Karpas-422 (cell line): ENCODE results near the gene MXD1. TPM values are rescaled to one million over a fixed set of nuclear protein-coding genes. Genes with fewer than 3 reads are reported as not detected.

Source experiments
- DNase-seq: peaks from one replicate; pipeline ENCODE4 v3.0.0-alpha.2; 2015
- H2AFZ ChIP-seq: fragments of 200-600 bp; sonication (generic); 2 replicates; pipeline ENCODE4 v1.6.1; 2014; ENCODE audit warnings: antibody characterized with exemption, low read length, mixed read lengths
- H3K27ac ChIP-seq: fragments of 200-600 bp; sonication (generic); 2 replicates; pipeline ENCODE4 v1.5.1; 2014; ENCODE audit warnings: mild to moderate bottlenecking, low read length, moderate library complexity
- H3K27me3 ChIP-seq: fragments of 200-600 bp; sonication (generic); 2 replicates; pipeline ENCODE4 v1.6.1; 2014; ENCODE audit warnings: low read length, mixed read lengths
- H3K36me3 ChIP-seq: fragments of 200-600 bp; sonication (generic); 2 replicates; pipeline ENCODE4 v1.6.1; 2014; ENCODE audit warnings: low read length, mixed read lengths; ENCODE audit not compliant: insufficient read depth
- H3K4me1 ChIP-seq: fragments of 200-600 bp; sonication (generic); 2 replicates; pipeline ENCODE4 v1.6.1; 2014; ENCODE audit warnings: mild to moderate bottlenecking, low read length, mixed read lengths
- H3K4me2 ChIP-seq: fragments of 200-600 bp; sonication (generic); 2 replicates; pipeline ENCODE4 v1.6.1; 2014; ENCODE audit warnings: low read length, low read depth, mild to moderate bottlenecking; ENCODE audit not compliant: poor library complexity, severe bottlenecking
- H3K4me3 ChIP-seq: fragments of 200-600 bp; sonication (generic); 2 replicates; pipeline ENCODE4 v1.5.1; 2014; ENCODE audit warnings: mild to moderate bottlenecking, antibody characterized with exemption, low read length, mixed read lengths
- H3K79me2 ChIP-seq: fragments of 200-600 bp; sonication (generic); 2 replicates; pipeline ENCODE4 v1.6.1; 2014; ENCODE audit warnings: mild to moderate bottlenecking, low read length, mixed read lengths
- H3K9ac ChIP-seq: fragments of 200-600 bp; sonication (generic); 2 replicates; pipeline ENCODE4 v1.6.0; 2014; ENCODE audit warnings: low read length
- H3K9me2 ChIP-seq: fragments of 200-600 bp; sonication (generic), shearing (Covaris generic); replicated peaks from 2 replicates; pipeline ENCODE4 v1.6.0; 2014; ENCODE audit warnings: mild to moderate bottlenecking, low read length, moderate library complexity; ENCODE audit not compliant: insufficient read depth
- H3K9me3 ChIP-seq: fragments of 300-700, 200-600 bp; sonication (generic); 2 replicates; pipeline ENCODE4 v1.6.1; 2014; ENCODE audit warnings: low read length, mixed read lengths
- H4K20me1 ChIP-seq: fragments of 200-600 bp; sonication (generic); 2 replicates; pipeline ENCODE4 v1.6.1; 2014; ENCODE audit warnings: mild to moderate bottlenecking, antibody characterized with exemption, low read length, low read depth; ENCODE audit not compliant: insufficient read depth
- total RNA-seq: library from RNA; depleted of rRNA; stranded (reverse); fragments of >200 nt; shearing (Covaris generic); gene quantifications from 2 replicates; pipeline ENCODE4 v1.2.3, GENCODE V29; 2014; ENCODE audit warnings: low replicate concordance

MXD1 gene
- total RNA-seq, 1 experiment from 2014 or later: 29.3 TPM

DNA sequence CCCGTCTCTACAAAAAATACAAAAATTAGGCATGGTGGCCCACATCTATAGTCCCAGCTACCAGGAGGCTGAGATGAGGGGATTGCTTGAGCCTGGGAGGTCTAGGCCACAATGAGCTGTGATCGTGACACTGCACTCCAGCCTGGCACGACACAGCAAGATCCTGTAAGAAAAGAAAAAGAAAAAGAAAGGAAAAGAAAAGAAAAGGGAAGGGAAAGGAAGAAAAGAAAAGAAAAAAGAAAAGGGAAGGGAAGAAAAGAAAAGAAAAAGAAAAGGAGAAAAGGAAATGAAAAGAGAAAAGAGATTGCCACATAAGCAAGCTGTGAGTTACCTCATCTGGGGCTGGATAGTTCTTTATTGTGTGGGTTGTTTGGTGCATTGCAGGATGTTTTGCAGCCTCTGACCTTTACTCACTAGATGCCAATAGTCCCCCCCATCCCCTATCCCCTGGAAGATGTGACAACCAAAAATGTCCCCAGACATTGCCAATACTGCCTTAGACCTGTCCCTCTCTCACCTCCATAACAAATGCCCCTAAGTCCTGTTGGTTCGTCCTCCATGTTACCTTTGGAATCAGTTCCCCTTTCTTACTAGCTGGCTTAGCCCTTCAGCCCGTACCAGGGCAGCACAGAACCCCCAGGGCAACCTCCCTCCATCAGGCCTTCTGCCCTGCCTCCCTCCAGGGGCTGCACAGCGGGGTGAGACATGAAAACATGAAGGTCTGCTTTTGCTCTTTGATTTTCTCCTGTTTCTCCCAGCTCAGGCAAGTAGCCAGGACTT lies 37.6 kb downstream of the MXD1 start:
- Histone ChIP-seq H3K9ac (no peak overlapping the region), H3K36me3 (no peaks in the 10 kb centered on the region), H3K9me2 (no peaks in the 10 kb centered on the region), H3K4me3 (no peak overlapping the region), H3K4me2 (no peak overlapping the region), H3K9me3 (no peaks in the 10 kb centered on the region), H4K20me1 (no peaks in the 10 kb centered on the region), H2AFZ (0 out of 2 replicates have a peak overlapping the region, but pooled peaks have one; percentile 8), H3K4me1 (peaks cover 11% of the 10 kb centered on the region), H3K79me2 (no peaks in the 10 kb centered on the region), H3K27ac (no peak overlapping the region), H3K27me3 (no peaks in the 10 kb centered on the region)
- DNase-seq: no peak

DNA sequence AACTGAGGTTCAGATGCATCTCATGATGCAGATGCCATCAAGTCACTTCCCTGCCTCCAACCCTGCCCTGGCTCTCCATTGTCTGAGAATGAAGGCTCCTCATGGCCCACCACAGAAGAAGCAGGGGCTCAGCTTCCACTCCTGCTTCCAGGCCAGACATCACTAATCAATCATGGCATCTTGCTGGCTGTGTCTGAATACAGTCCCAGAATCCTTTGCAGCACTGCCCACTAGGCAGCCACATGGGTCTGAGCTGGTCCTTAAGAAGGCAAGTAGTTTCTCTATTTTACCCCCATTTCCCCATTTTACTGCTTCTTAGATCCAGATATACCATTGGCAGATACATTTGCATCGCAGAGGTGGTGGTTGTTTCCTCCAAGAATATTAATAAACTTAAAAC lies 39.2 kb downstream of the MXD1 start:
- Histone ChIP-seq H4K20me1 (no peaks in the 10 kb centered on the region), H2AFZ (peak overlapping the region; percentile 22; the same call in 1 of the 2 replicates), H3K9me2 (no peaks in the 10 kb centered on the region), H3K9ac (no peak overlapping the region), H3K9me3 (no peaks in the 10 kb centered on the region), H3K4me2 (peak overlapping the region; percentile 4), H3K79me2 (no peaks in the 10 kb centered on the region), H3K27ac (no peak overlapping the region), H3K4me3 (no peak overlapping the region), H3K27me3 (no peaks in the 10 kb centered on the region), H3K4me1 (peaks cover 11% of the 10 kb centered on the region), H3K36me3 (no peaks in the 10 kb centered on the region)
- peak; percentile 69 for DNase-seq

DNA sequence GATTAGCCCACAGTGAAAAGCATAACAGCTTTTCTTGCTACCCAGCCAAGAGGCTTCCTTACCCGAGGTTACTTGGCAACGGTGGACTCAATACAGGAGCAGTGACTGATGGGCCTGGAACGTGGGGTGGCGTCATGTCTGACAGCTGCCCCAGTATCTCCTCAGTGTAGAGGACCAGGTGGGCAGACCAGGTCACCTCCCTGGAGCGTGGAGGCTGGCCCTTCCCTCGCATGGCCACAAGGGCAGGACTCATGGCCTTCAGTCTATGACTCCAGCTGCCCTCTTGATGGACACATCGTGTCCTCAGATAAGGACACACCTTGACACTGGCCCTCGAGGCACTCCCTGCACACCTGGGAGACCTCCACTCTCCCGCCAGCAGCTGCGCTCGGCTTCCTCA lies 40.1 kb downstream of the MXD1 start:
- Histone ChIP-seq H2AFZ (no peak overlapping the region), H4K20me1 (no peaks in the 10 kb centered on the region), H3K9ac (no peak overlapping the region), H3K4me3 (no peak overlapping the region), H3K27me3 (no peaks in the 10 kb centered on the region), H3K4me1 (peaks cover 11% of the 10 kb centered on the region), H3K79me2 (no peaks in the 10 kb centered on the region), H3K4me2 (no peak overlapping the region), H3K9me3 (no peaks in the 10 kb centered on the region), H3K27ac (no peak overlapping the region), H3K36me3 (no peaks in the 10 kb centered on the region), H3K9me2 (no peaks in the 10 kb centered on the region)
- no peak for DNase-seq

DNA sequence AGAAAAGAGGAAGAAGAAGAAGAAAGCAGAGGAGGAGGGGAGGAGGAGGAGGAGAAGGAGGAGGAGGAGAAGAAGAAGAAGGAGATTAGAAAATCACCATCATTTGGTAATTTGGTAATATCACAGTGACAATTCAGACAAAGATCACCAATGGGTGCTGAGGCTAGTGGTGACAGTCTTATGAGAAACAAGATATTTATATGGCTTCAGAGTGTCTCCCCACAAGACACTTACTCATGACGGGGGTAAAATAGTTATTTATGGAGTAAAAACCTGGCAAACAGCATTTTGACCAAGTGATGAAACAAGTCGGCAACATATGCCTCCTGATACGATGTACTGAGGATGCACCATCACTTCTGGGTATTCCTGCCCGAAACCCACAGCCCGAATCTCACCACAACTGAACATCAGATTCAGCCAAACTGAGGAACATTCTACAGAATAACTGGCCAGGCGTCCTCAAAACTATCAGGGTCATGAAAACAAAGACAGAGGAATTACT lies 41.6 kb downstream of the MXD1 start:
- Histone ChIP-seq H2AFZ (no peak overlapping the region), H3K79me2 (no peaks in the 10 kb centered on the region), H3K9me3 (no peaks in the 10 kb centered on the region), H3K4me2 (no peak overlapping the region), H3K9me2 (no peaks in the 10 kb centered on the region), H3K4me3 (no peak overlapping the region), H3K9ac (no peak overlapping the region), H3K27ac (no peak overlapping the region), H3K4me1 (peaks cover 11% of the 10 kb centered on the region), H3K27me3 (no peaks in the 10 kb centered on the region), H4K20me1 (no peaks in the 10 kb centered on the region), H3K36me3 (no peaks in the 10 kb centered on the region)
- DNase-seq: no peak

DNA sequence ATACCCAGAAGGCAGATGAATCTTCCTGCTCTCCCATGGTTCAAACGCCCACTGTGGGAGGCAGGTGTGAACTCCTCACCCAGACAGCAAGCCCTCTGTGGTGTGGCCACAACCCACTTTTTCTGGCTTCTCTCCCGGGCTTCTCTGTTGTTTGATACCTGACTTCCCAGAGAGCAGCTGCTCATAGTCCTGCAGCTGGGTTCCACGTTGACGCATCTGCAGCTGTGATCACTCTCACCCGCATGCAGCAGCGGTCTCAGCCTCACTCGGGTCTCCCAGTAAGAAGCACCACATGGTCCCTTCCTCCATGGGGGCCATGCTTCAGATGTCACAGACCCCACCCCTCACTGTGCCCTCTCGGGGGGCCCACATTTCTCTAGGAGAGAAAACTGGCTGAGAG lies 43.1 kb downstream of the MXD1 start:
- H3K9ac ChIP-seq: no peak overlapping the region
- no peaks in the 10 kb centered on the region for H3K9me3 ChIP-seq
- no peak overlapping the region for H3K27ac ChIP-seq
- H3K79me2 ChIP-seq: no peaks in the 10 kb centered on the region
- DNase-seq: no peak
- no peak overlapping the region for H3K4me3 ChIP-seq
- no peaks in the 10 kb centered on the region for H3K36me3 ChIP-seq
- no peaks in the 10 kb centered on the region for H3K9me2 ChIP-seq
- H4K20me1 ChIP-seq: no peaks in the 10 kb centered on the region
- peaks cover 11% of the 10 kb centered on the region for H3K4me1 ChIP-seq
- H2AFZ ChIP-seq: no peak overlapping the region
- no peak overlapping the region for H3K4me2 ChIP-seq
- H3K27me3 ChIP-seq: no peaks in the 10 kb centered on the region

DNA sequence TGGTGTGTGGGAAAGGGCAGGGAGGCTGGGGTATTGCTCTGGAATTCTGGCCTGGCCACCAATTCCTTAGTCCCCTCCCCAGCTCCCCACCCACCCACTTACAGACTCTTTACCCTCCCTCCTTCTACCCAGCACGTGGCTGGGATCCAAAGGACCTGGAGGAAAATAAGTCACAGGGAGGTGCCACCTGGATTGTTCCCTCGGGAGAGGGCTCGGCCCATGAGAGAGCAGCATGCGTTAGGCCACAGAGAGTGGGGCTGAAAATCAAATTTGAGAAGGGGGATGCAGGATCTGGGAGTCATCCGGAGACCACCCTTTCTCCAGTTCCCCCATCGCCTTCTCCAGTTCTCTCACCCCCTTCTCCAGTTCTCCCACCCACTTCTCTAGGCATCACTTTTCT lies 43.6 kb downstream of the MXD1 start:
- no peaks in the 10 kb centered on the region for H3K9me2 ChIP-seq

DNA sequence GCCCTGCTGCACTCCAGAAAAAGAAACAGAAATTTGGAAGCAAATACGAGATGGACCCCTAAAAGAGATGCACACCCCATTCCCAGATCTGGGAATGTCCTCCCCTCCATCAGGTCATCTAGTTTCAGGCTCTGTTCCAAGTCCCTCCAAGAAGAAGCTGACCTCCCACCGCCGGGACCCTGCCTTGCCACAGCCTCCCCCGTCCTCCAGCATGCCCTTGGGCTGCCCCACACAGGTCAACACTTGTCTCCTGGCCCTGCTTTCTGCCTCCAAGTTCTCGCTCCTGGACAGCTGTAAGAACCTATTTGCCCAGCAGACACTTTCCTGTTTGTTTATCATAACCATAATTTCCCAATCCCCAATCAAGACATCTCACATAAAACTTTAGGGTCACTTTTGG lies 44.5 kb downstream of the MXD1 start:
- Histone ChIP-seq H3K27ac (no peak overlapping the region), H3K4me3 (no peak overlapping the region), H4K20me1 (no peaks in the 10 kb centered on the region), H3K4me2 (no peak overlapping the region), H3K9me2 (no peaks in the 10 kb centered on the region), H3K9me3 (no peaks in the 10 kb centered on the region), H2AFZ (no peak overlapping the region), H3K36me3 (no peaks in the 10 kb centered on the region), H3K79me2 (no peaks in the 10 kb centered on the region), H3K9ac (no peak overlapping the region), H3K4me1 (peaks cover 5% of the 10 kb centered on the region; the same call in 1 of the 2 replicates), H3K27me3 (no peaks in the 10 kb centered on the region)
- DNase-seq: no peak

More for the DNA sequence above, 43.6 kb downstream of the MXD1 start:
- Histone ChIP-seq H3K27ac (no peak overlapping the region), H3K27me3 (no peaks in the 10 kb centered on the region), H3K9ac (no peak overlapping the region), H3K4me3 (no peak overlapping the region), H3K4me1 (peaks cover 11% of the 10 kb centered on the region), H4K20me1 (no peaks in the 10 kb centered on the region), H3K4me2 (no peak overlapping the region), H3K36me3 (no peaks in the 10 kb centered on the region), H2AFZ (no peak overlapping the region), H3K79me2 (no peaks in the 10 kb centered on the region), H3K9me3 (no peaks in the 10 kb centered on the region)
- DNase-seq: no peak

DNA sequence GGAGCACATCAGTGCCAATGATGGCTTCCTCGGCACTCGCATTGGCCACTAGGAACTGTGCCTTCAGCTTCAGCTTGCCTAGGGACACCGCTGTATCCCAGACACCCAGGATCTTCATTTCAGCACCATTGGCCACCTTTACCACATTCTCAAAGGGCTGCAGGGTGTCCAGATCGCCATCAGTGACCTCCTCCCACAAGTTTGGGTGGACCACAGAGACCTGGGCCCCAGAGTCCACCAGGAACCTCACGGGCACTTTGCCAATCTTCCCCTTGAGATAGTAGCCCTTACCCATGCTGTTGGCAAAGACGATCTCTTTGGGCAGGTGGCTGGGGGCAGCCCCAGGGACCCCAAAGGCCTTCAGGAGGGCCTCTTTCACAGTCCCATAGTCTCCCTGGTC lies 45.9 kb downstream of the MXD1 start:
- H3K9ac ChIP-seq: no peak overlapping the region
- H3K79me2 ChIP-seq: no peaks in the 10 kb centered on the region
- no peak overlapping the region for H3K4me2 ChIP-seq
- no peak overlapping the region for H3K4me3 ChIP-seq
- H4K20me1 ChIP-seq: no peaks in the 10 kb centered on the region
- H3K36me3 ChIP-seq: no peaks in the 10 kb centered on the region
- no peaks in the 10 kb centered on the region for H3K4me1 ChIP-seq
- no peak overlapping the region for H3K27ac ChIP-seq
- no peaks in the 10 kb centered on the region for H3K27me3 ChIP-seq
- H3K9me3 ChIP-seq: no peaks in the 10 kb centered on the region
- DNase-seq: no peak
- no peak overlapping the region for H2AFZ ChIP-seq
- no peaks in the 10 kb centered on the region for H3K9me2 ChIP-seq
